Activated gamma-delta T cell treated with anti-CD3 and anti-CD28 coated beads, Interleukin-2, amount 50 U/mL, for 16 hours (primary cell): ENCODE measurements around the gene LTB4R.

Experiments used
- DNase-seq: peaks from one replicate; pipeline ENCODE4 v3.0.0-alpha.2; 2020; ENCODE audit warnings: low read depth

The LTB4R gene, protein sequence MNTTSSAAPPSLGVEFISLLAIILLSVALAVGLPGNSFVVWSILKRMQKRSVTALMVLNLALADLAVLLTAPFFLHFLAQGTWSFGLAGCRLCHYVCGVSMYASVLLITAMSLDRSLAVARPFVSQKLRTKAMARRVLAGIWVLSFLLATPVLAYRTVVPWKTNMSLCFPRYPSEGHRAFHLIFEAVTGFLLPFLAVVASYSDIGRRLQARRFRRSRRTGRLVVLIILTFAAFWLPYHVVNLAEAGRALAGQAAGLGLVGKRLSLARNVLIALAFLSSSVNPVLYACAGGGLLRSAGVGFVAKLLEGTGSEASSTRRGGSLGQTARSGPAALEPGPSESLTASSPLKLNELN

DNA sequence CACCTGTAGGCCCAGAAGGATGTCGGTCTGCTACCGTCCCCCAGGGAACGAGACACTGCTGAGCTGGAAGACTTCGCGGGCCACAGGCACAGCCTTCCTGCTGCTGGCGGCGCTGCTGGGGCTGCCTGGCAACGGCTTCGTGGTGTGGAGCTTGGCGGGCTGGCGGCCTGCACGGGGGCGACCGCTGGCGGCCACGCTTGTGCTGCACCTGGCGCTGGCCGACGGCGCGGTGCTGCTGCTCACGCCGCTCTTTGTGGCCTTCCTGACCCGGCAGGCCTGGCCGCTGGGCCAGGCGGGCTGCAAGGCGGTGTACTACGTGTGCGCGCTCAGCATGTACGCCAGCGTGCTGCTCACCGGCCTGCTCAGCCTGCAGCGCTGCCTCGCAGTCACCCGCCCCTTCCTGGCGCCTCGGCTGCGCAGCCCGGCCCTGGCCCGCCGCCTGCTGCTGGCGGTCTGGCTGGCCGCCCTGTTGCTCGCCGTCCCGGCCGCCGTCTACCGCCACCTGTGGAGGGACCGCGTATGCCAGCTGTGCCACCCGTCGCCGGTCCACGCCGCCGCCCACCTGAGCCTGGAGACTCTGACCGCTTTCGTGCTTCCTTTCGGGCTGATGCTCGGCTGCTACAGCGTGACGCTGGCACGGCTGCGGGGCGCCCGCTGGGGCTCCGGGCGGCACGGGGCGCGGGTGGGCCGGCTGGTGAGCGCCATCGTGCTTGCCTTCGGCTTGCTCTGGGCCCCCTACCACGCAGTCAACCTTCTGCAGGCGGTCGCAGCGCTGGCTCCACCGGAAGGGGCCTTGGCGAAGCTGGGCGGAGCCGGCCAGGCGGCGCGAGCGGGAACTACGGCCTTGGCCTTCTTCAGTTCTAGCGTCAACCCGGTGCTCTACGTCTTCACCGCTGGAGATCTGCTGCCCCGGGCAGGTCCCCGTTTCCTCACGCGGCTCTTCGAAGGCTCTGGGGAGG lies at the start of gene LTB4R:
Gene LTB4R, plus strand, starts transcription at position 857 of the 959 bp plus-strand sequence. CDS start 4,150 bp downstream, outside the sequence.
- DNase-seq, result peak; percentile 28

DNA sequence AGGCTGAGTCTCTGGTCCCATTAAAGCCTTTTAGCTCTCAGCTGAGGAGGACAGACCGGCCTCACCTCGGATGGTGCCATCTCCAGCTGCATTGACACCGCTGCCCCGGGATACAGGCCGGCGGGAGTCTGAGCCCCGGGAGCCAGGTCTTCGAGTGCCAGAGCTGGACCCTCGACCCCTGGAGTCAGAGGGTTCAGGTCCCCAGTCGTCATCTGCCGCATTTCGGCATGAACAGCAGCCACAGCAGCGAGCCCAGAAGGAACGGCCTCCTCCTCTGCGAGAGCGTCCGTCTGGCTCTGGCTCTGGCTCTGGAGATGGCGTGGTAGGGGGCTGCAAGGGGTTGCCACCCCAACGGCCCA lies 49.4 kb upstream of the LTB4R start:
- no peak for DNase-seq

- no peak for DNase-seq
These were observed 48.2 kb upstream of the LTB4R start, which contains the start of gene TGM1 for GRCh38 chr14:24262821-24263733. TSS of gene TGM1 (minus strand) at chr14:24263177. CDS start at chr14:24262352, 825 bp downstream.

DNA sequence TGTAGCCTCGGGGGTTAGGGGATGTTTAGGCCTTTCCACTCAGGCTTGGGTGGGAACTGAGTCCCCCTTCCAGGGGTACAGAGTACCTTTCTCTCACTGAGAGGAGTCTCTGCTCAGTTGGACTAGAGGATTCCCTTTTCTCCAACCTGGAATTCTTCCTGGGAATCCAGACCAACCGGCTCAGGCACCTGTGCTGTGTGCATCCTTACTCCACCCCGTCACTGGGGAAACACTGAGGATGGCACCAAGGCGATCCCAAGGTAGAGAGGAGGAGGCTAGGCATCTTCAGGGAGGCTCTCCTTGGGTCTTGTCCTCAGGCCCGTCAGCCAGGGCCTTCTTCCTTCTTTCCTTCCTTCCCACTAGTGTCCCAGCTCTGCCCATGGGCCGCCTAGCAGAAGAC lies 47.5 kb upstream of the LTB4R start:
- DNase-seq, result no peak

DNA sequence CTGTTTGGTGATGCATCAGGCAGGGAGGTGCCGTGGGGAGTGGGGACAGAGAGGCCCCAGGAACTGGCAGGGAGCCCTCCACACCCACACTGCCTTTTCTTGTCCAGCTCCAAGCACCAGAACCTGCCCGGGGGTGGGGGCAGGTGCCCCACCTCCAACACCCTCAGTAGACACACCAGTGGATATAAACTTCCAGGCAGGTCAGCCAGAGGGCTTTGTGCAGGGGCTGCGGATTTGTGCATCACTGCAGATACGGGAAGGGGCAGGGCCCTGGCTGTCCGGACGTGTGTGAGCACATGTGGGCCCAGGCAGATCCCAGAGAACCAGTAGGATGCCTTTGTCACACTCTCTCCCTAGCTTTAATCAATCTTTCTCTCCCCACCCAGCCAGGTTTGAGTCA lies 47.0 kb upstream of the LTB4R start:
- no peak for DNase-seq

DNA sequence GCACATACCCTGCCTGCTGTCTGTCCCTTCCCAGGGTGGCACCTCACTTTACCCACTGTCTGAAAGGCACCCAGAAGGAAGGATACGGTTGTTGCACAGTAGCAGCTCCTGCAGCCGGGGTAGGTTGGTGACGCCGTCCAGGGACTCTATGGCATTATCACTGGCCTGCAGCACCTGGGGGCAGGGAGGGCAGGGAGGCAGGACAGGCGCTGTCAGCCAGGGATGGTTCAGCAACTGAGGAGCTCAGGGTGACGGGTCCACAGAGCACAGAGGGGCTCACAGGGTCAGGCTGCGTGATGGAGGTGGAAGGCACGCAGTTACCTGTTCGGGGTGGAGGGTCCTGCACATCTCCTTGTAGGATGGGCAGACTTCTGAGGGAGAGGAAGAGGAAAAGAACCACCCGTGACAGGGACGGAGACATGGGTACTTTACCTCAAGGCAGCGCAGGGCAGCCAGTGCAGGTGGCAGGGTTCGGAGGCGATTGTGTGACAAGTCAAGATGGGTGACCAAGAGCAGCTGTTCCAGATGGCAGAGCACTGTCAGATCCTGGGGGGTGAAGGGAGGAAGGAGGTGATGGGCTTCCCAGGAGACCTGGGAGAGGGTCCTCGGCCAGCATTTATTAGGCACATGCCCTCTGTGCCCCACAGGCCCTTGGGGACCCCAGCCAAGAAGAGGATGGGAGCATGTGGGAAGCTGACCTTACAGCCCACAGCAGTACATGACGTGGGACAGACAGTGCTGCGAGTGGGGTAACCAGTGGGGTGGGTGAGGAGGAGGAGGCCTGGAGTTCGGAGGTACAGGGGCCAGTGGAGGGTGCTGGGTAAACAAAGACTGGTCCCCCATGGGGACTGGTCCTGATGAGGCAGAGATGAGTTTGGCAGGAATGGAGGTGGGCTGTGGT lies 44.7 kb upstream of the LTB4R start:
- no peak for DNase-seq

DNA sequence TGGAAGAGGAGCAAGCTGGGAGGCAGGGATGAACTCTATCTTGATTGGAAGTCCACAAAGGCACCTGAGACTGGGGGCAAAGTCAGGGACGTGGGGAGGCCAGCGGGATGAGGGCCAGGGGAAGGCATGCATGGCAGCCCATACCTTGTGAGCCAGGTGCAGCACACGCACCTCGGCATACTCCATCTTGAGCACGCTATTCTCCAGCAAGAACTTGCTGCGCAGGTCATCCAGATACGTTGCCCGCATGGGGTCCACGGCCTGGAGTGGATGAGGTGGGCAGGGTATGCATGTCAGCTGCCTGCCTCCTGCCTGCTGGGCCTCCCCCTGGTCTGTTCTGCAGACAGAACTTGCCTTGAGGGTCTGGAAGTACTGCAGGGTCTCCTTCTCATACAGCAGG lies 43.8 kb upstream of the LTB4R start:
- no peak for DNase-seq

- no peak for DNase-seq
These were observed 43.1 kb upstream of the LTB4R start for GRCh38 chr14:24268225-24268624.

- DNase-seq, result no peak
These were observed 41.9 kb upstream of the LTB4R start for GRCh38 chr14:24269368-24269767.

DNA sequence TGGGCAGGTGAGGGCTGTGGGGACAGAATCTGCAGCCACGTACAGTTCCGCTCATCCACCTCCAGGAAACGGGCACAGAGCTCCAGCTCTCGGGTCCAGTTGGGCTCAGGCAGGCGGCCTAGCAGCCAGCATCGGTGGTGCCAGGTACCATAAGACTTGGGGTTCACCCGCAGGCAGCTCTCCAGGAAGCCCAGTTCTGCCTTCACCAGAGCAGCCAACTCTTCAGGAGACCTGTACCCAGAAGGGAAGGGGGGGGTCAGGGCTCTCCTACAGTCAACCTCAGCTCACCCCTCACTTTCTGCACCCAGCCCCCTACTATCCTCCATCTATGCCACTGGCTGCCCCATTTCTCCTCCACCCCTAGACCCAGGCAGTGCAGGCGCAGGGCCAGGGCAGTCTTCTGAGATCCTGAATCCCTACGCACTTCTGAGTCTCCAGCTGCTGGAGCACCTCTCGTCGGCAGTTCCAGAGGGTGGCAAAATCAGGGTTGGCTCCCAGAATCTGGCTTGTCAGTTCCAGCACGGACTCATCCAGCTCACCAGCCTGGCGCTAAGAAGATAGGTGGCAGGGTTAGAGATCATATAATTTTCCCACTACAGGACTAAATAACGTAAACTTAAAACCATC lies 41.3 kb upstream of the LTB4R start:
- no peak for DNase-seq

DNA sequence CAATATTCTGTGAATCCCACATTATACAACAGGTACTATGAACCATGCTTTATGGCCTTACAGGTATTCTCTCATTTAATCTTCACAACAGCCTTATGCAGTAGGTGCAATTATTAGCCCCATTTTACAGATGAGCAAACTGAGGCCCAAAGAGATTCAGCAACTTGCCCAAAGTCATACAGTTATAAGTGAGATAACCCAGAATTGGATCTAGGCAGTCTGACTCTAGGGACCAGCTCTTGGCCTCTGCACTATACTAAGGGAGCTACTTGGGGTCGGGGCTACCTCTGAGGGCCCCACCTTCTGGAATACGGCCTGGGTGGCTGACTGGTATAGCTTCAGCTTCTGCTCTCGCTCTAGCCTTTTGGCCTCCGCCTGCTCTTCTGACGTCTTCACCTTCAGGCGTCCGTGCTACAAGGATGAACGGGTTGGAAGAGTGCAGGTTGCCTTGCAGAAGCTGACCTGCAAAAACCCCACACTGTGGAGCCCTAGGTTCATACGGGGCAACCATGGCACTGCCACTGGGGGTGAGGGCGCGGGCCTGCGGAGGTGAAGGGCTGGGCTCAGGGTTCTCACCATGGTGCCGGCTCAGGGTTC lies 40.7 kb upstream of the LTB4R start:
- DNase-seq, result no peak

GRCh38 chr14:24271134-24271833 lies 40.0 kb upstream of the LTB4R start, which contains the start of gene RABGGTA:
TSS of gene RABGGTA (minus strand) at chr14:24271597. CDS start at chr14:24271115, 482 bp downstream.
- DNase-seq, result peak; percentile 82

DNA sequence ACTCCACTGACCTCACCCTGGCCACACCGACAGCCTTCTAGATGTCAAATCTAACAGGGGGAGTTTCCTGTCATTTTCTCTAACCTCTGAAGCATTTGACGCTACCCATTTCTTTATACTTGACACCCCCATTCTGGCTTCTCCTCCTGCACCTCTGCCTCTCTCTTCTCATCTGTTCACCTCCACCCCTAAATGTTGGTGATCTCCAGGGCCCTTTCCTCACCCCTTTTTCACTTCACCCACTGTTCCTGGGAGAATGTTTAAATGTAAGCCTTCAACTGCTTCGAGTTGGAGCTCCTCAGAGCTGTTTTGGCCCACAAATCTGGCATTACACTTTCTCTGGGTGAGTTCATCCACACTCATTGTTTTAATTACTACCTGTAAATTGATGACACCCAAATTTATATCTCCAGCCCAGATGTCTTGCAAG lies 39.5 kb upstream of the LTB4R start:
- no peak for DNase-seq

GRCh38 chr14:24272467-24272866 lies 38.8 kb upstream of the LTB4R start:
- no peak for DNase-seq

DNA sequence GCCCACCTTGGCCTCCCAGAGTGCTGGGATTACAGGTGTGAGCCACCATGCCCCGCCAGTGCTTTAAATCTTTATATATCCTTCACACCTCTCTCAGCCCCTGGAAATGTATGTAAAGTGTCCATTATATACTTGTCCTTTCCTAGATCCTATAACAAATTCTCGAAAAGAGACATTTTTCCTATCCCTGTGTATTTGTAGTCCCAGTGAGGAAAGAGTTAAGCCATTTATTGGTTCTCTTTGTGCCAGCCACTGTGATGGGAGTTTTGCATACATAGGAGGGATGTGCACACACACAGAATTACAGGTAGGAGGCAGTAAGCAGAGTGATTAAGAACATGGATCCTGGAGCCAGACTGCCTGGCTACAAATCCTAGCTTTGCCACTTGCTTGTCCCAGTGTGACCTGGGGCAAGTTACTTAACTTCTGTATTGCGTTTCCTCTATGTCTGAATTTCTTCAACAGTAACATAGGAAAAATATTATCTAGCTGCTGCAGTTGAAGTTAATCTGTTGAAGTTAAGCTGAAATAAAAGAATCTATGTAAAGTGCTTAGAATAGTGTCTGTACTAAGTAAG lies 37.8 kb upstream of the LTB4R start:
- DNase-seq, result no peak

- DNase-seq, result no peak
These were observed 37.2 kb upstream of the LTB4R start for GRCh38 chr14:24274101-24274543.

DNA sequence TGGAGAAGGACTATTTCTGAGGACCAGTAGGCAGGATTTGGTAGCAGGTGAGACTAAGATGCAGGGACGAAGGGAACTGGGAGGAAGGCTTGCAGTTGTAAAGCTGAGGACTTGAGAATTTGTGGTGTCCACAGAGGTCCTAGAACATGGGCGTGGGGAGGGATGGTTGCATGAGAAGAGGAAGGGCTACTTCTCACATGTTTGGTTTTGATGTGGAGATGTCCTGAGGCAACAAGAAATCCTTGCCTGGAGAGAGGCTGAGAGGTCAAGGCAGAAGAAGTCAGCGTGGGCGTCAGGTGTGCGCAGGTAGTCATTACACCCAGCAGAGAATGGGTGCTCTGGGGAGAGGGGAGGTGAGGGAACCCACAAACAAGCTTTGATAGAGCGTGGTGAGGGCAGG lies 34.2 kb upstream of the LTB4R start:
- no peak for DNase-seq

- no peak for DNase-seq
These were observed 33.5 kb upstream of the LTB4R start for GRCh38 chr14:24277606-24278321.
